IMR-90 (cell line): Measurements from ENCODE around the gene NWD2. TPM values are rescaled to one million over a fixed set of nuclear protein-coding genes. Genes with fewer than 3 reads are reported as not detected.

Experiments used
- ATAC-seq: fragments of 200-7000 bp; cut with Tn5 transposase; 2 replicates; pipeline ENCODE4 v1.9.1; 2020; ENCODE audit warnings: low read depth, mild to moderate bottlenecking, moderate library complexity
- BruUV-seq: library from RNA; stranded (reverse); fragments of 400-500 nt; replicated peaks from 2 replicates; lab custom pipeline; 2021; lab: Mats Ljungman, UMichigan
- CTCF ChIA-PET: fragments of 300-600 bp; formaldehyde crosslinking; extraction: SDS; loops from one replicate; lab custom pipeline; 2021; ENCODE audit warnings: antibody characterized with exemption; lab: Yijun Ruan, JAX
- POLR2A ChIA-PET: fragments of 300-600 bp; sonication (Branson Sonifier 250); formaldehyde crosslinking; loops from one replicate; lab custom pipeline; 2022; ENCODE audit warnings: antibody characterized with exemption; ENCODE audit not compliant: unreplicated experiment; lab: Charles Lee
- DNase-seq: peaks from one replicate; pipeline ENCODE4 v3.0.0; 2013
- H2AFZ ChIP-seq: replicated peaks from 2 replicates; pipeline ENCODE3; 2013; ENCODE audit warnings: low read length, mild to moderate bottlenecking; ENCODE audit not compliant: poor library complexity
- H2AK5ac ChIP-seq: 2 replicates; pipeline ENCODE4 v1.6.1; 2013; ENCODE audit warnings: low read depth, low read length, inconsistent platforms
- H2AK9ac ChIP-seq: replicated peaks from 2 replicates; pipeline ENCODE3; 2013; ENCODE audit warnings: mild to moderate bottlenecking, low read depth, low read length, moderate library complexity; ENCODE audit not compliant: poor library complexity
- H2BK120ac ChIP-seq: 2 replicates; pipeline ENCODE4 v1.6.1; 2013; ENCODE audit warnings: low read depth, low read length, inconsistent platforms
- H2BK15ac ChIP-seq: 3 replicates; pipeline ENCODE4 v1.6.1; 2013; ENCODE audit warnings: low read depth, low read length, inconsistent platforms
- H2BK20ac ChIP-seq: 2 replicates; pipeline ENCODE4 v1.6.1; 2013; ENCODE audit warnings: low read depth, mild to moderate bottlenecking, inconsistent platforms, low read length, moderate library complexity
- H2BK5ac ChIP-seq: 2 replicates; pipeline ENCODE4 v1.6.1; 2013; ENCODE audit warnings: mild to moderate bottlenecking, low read depth, low read length, inconsistent platforms; ENCODE audit not compliant: poor library complexity, severe bottlenecking
- H3K14ac ChIP-seq: replicated peaks from 2 replicates; pipeline ENCODE4 v1.6.1; 2013; ENCODE audit warnings: low read depth, low read length, inconsistent platforms
- H3K18ac ChIP-seq: 2 replicates; pipeline ENCODE4 v1.6.1; 2013; ENCODE audit warnings: low read depth, low read length, control low read depth
- H3K23ac ChIP-seq: 2 replicates; pipeline ENCODE4 v1.6.1; 2013; ENCODE audit warnings: low read depth, low read length, inconsistent platforms
- H3K27ac ChIP-seq: 2 replicates; pipeline ENCODE4 v1.5.1; 2013; ENCODE audit warnings: mild to moderate bottlenecking, control low read depth, low read length; ENCODE audit not compliant: insufficient read depth
- H3K27me3 ChIP-seq: 2 replicates; pipeline ENCODE4 v1.6.1; 2013; ENCODE audit warnings: low read length; ENCODE audit not compliant: control insufficient read depth, insufficient read depth
- H3K36me3 ChIP-seq: 2 replicates; pipeline ENCODE4 v1.6.1; 2013; ENCODE audit warnings: low read length, mixed read lengths; ENCODE audit not compliant: control insufficient read depth, insufficient read depth
- H3K4ac ChIP-seq: 2 replicates; pipeline ENCODE4 v1.6.1; 2013; ENCODE audit warnings: low read depth, low read length, inconsistent platforms
- H3K4me1 ChIP-seq: 2 replicates; pipeline ENCODE4 v1.6.1; 2013; ENCODE audit warnings: low read length, mixed read lengths; ENCODE audit not compliant: control insufficient read depth, insufficient read depth
- H3K4me2 ChIP-seq: 2 replicates; pipeline ENCODE4 v1.6.1; 2013; ENCODE audit warnings: low read depth, mild to moderate bottlenecking, control low read depth, low read length, moderate library complexity
- H3K4me3 ChIP-seq: 2 replicates; pipeline ENCODE4 v1.5.1; 2013; ENCODE audit warnings: low read depth, mild to moderate bottlenecking, control low read depth, low read length, moderate library complexity; ENCODE audit not compliant: insufficient read depth
- H3K56ac ChIP-seq: 2 replicates; pipeline ENCODE4 v1.6.1; 2013; ENCODE audit warnings: low read length, inconsistent platforms; ENCODE audit not compliant: insufficient read depth; ENCODE audit errors: extremely low read depth
- H3K79me1 ChIP-seq, 2 experiments: 2 replicates each; pipeline ENCODE4 v1.6.1; 2013; ENCODE audit warnings: low read length in 2 of 2, inconsistent platforms in 1 of 2, low read depth in 1 of 2
- H3K9ac ChIP-seq: 2 replicates; pipeline ENCODE4 v1.6.1; 2013; ENCODE audit warnings: low read depth, low read length, control low read depth
- H3K9me1 ChIP-seq: 2 replicates; pipeline ENCODE4 v1.6.1; 2013; ENCODE audit warnings: low read length, inconsistent platforms; ENCODE audit not compliant: insufficient read depth
- H3K9me3 ChIP-seq: 2 replicates; pipeline ENCODE4 v1.6.1; 2013; ENCODE audit warnings: low read length; ENCODE audit not compliant: control insufficient read depth, insufficient read depth
- H4K20me1 ChIP-seq: 2 replicates; pipeline ENCODE4 v1.6.1; 2013; ENCODE audit warnings: low read length, inconsistent platforms; ENCODE audit not compliant: insufficient read depth
- H4K5ac ChIP-seq: 2 replicates; pipeline ENCODE4 v1.6.1; 2013; ENCODE audit warnings: mild to moderate bottlenecking, low read depth, low read length, control low read depth
- H4K8ac ChIP-seq, 2 experiments: 2 replicates each; pipeline ENCODE4 v1.6.1; 2013; ENCODE audit warnings: low read depth in 2 of 2, low read length in 2 of 2, control low read depth in 1 of 2, inconsistent platforms in 1 of 2
- H4K91ac ChIP-seq: 2 replicates; pipeline ENCODE4 v1.6.1; 2013; ENCODE audit warnings: low read depth, low read length, inconsistent platforms; ENCODE audit not compliant: insufficient read depth
- BHLHE40 ChIP-seq: fragments of 150-350 bp; IDR thresholded peaks from 2 replicates; pipeline ENCODE4 v1.6.1; 2016; ENCODE audit warnings: mild to moderate bottlenecking, low read depth, low read length
- FOS ChIP-seq: fragments of 150-350 bp; IDR thresholded peaks from 2 replicates; pipeline ENCODE4 v1.6.1; 2016; ENCODE audit warnings: low read depth, low read length
- MAFK ChIP-seq: IDR thresholded peaks from 2 replicates; pipeline ENCODE4 v1.6.1; 2012; ENCODE audit warnings: low read depth, low read length, improper control_type of control experiment
- MAZ ChIP-seq: IDR thresholded peaks from 2 replicates; pipeline ENCODE4 v1.6.1; 2012; ENCODE audit warnings: low read depth, mild to moderate bottlenecking, low read length, improper control_type of control experiment, moderate library complexity, borderline replicate concordance
- MXI1 ChIP-seq: IDR thresholded peaks from 2 replicates; pipeline ENCODE4 v1.6.1; 2012; ENCODE audit warnings: low read depth, mild to moderate bottlenecking, low read length, moderate library complexity, borderline replicate concordance
- RFX5 ChIP-seq: IDR thresholded peaks from 2 replicates; pipeline ENCODE4 v1.8.0; 2012; ENCODE audit warnings: low read depth, mild to moderate bottlenecking, low read length, moderate library complexity
- SMC3 ChIP-seq: fragments of 150-350 bp; IDR thresholded peaks from 2 replicates; pipeline ENCODE4 v1.6.1; 2016; ENCODE audit warnings: low read depth, mild to moderate bottlenecking, antibody characterized with exemption, low read length, moderate library complexity
- USF2 ChIP-seq: fragments of 150-350 bp; IDR thresholded peaks from 2 replicates; pipeline ENCODE4 v1.6.1; 2017; ENCODE audit warnings: mild to moderate bottlenecking, antibody characterized with exemption, low read length, low read depth
- WGBS, 2 experiments: methylation state at CpG; one replicate each; pipeline versions ENCODE4 v1.1.5 to v1.1.7; 2013; ENCODE audit warnings: missing lambda C conversion rate in 2 of 2; ENCODE audit not compliant: insufficient read length in 1 of 2; ENCODE audit errors: extremely low coverage in 2 of 2; 5-methylcytosine and 5-hydroxymethylcytosine counted together
- dilution Hi-C: fragments of 300-500 bp; cut with HindIII; formaldehyde crosslinking; loops from one replicate; pipeline ENCODE4 v1.14.3; 2018; ENCODE audit warnings: low sequenced_read_pairs; ENCODE audit not compliant: unreplicated experiment
- in situ Hi-C: fragments of 300-500 bp; cut with MboI; formaldehyde crosslinking; loops from 3 replicates; pipeline ENCODE4 v1.14.3; 2019; ENCODE audit warnings: low sequenced_read_pairs, inconsistent platforms, mixed read lengths
- intact Hi-C: fragments of 100-400 bp; cut with micrococcal nuclease; formaldehyde crosslinking; loops from 2 replicates; pipeline ENCODE4 v1.10.0; 2022
- polyA plus RNA-seq, 3 experiments: library from polyadenylated mRNA; depleted of rRNA; stranded (reverse); fragments of >200 nt; gene quantifications; 2 replicates each; pipeline ENCODE4 v1.2.3, GENCODE V29; 2012; ENCODE audit warnings: low replicate concordance in 1 of 3
- total RNA-seq: library from RNA; depleted of rRNA; stranded (reverse); fragments of >200 nt; gene quantifications from 2 replicates; pipeline ENCODE4 v1.2.3, GENCODE V29; 2012

The NWD2 gene
- total and polyA plus RNA-seq, 2 of the 4 experiments (the other 2 are of a cell fraction): not detected

- in situ Hi-C loops (no loop called here), dilution Hi-C loops (no loop called here)
- H3K9me1 ChIP-seq: no peaks in the 10 kb centered on the region
These were observed 226.6 kb downstream of the NWD2 start for GRCh38 chr4:37471093-37471492.

More at GRCh38 chr4:37471093-37471492, 226.6 kb downstream of the NWD2 start:
- no peak overlapping the region for H3K27ac ChIP-seq
- DNase-seq: no peak
- CTCF ChIA-PET: no interaction called here
- H2BK15ac ChIP-seq: no peak overlapping the region
- no peak overlapping the region for H3K56ac ChIP-seq
- H4K91ac ChIP-seq: no peak overlapping the region
- no peaks in the 10 kb centered on the region for H3K4me1 ChIP-seq
- POLR2A ChIA-PET: no interaction called here
- no peak overlapping the region for H3K18ac ChIP-seq
- no peak overlapping the region for H2BK20ac ChIP-seq
- no peak overlapping the region for H2AK5ac ChIP-seq
- no peak overlapping the region for H3K9ac ChIP-seq
- no peak for ATAC-seq
- H3K14ac ChIP-seq: no peak overlapping the region
- intact Hi-C loops: no loop called here
- no peaks in the 10 kb centered on the region for H3K27me3 ChIP-seq
- H4K8ac ChIP-seq: no peak overlapping the region
- BruUV-seq: no TSS peak
- no peaks in the 10 kb centered on the region for H3K79me1 ChIP-seq
- H3K4me3 ChIP-seq: no peak overlapping the region
- no peaks in the 10 kb centered on the region for H3K9me3 ChIP-seq
- H3K36me3 ChIP-seq: no peaks in the 10 kb centered on the region
- TF ChIP-seq SMC3 (no peak), RFX5 (no peak), MAFK (no peak), BHLHE40 (no peak), USF2 (no peak), MXI1 (no peak), MAZ (no peak), FOS (no peak)
- H2AK9ac ChIP-seq: no peak overlapping the region
- WGBS, 2 experiments: no CpG with 5 or more reads among the region's 1 CpG
- no peak overlapping the region for H3K4me2 ChIP-seq
- H2AFZ ChIP-seq: no peak overlapping the region
- H3K4ac ChIP-seq: no peak overlapping the region
- H4K20me1 ChIP-seq: no peaks in the 10 kb centered on the region
- H2BK5ac ChIP-seq: no peak overlapping the region
- H4K5ac ChIP-seq: no peak overlapping the region
- H3K23ac ChIP-seq: no peak overlapping the region
- no peak overlapping the region for H2BK120ac ChIP-seq
